Spleen (tissue), 11 donors: ENCODE results near the gene GPATCH1. TPM values are rescaled to one million over a fixed set of nuclear protein-coding genes. Genes with fewer than 3 reads are reported as not detected.

Source experiments
- DNase-seq: peaks from one replicate; pipeline ENCODE4 v3.0.0-alpha.2; 2020
- H3K27ac ChIP-seq, 8 donors: fragments of 200-600 bp; sonication (generic) in 7 of 8; 1 replicate in 4 of 8; 2 replicates in 4 of 8; pipeline versions ENCODE4 v1.5.0 to v1.8.0; 2016 to 2021; ENCODE audit warnings: inconsistent platforms in 4 of 8, mild to moderate bottlenecking in 4 of 8, moderate library complexity in 1 of 8
- H3K27me3 ChIP-seq, 7 donors: fragments of 200-600 bp; sonication (generic) in 6 of 7; replicated peaks in 1 of 7; 1 replicate in 4 of 7; 2 replicates in 3 of 7; pipeline versions ENCODE4 v1.5.0 to v1.8.0; 2016 to 2021; ENCODE audit warnings: inconsistent platforms in 3 of 7, mild to moderate bottlenecking in 1 of 7
- H3K36me3 ChIP-seq, 6 donors: fragments of 200-600 bp; sonication (generic) in 5 of 6; 1 replicate in 4 of 6; 2 replicates in 2 of 6; pipeline versions ENCODE4 v1.5.0 to v1.8.0; 2016 to 2021; ENCODE audit warnings: inconsistent platforms in 2 of 6
- H3K4me1 ChIP-seq, 6 donors: fragments of 200-600 bp; sonication (generic) in 5 of 6; 1 replicate in 3 of 6; 2 replicates in 3 of 6; pipeline versions ENCODE4 v1.5.0 to v1.8.0; 2016 to 2021; ENCODE audit warnings: inconsistent platforms in 3 of 6
- H3K4me3 ChIP-seq, 8 donors: fragments of 200-600 bp; sonication (generic) in 7 of 8; 1 replicate in 4 of 8; 2 replicates in 4 of 8; pipeline versions ENCODE4 v1.5.0 to v1.8.0; 2016 to 2021; ENCODE audit warnings: inconsistent platforms in 4 of 8, mild to moderate bottlenecking in 4 of 8, moderate library complexity in 2 of 8
- H3K9me3 ChIP-seq, 8 donors: fragments of 200-600 bp; sonication (generic) in 7 of 8; 1 replicate in 4 of 8; 2 replicates in 4 of 8; pipeline versions ENCODE4 v1.5.0 to v1.8.0; 2016 to 2021; ENCODE audit warnings: inconsistent platforms in 4 of 8
- POLR2A ChIP-seq, 3 donors: fragments of 450-650 bp; IDR thresholded peaks; one replicate each; pipeline ENCODE4 v1.5.1; 2017; ENCODE audit warnings: antibody characterized with exemption in 3 of 3, mild to moderate bottlenecking in 1 of 3
- POLR2AphosphoS5 ChIP-seq, 3 donors: sonication (generic); formaldehyde crosslinking; IDR thresholded peaks; one replicate each; pipeline ENCODE4 v1.5.1; 2017; ENCODE audit warnings: antibody characterized with exemption in 3 of 3
- WGBS, 5 donors: extraction: QIAGEN DNeasy Blood & Tissue Kit in 3 of 5; methylation state at CpG; one replicate each; pipeline versions ENCODE4 v1.1.5 to v1.1.7; 2013 to 2018; 5-methylcytosine and 5-hydroxymethylcytosine counted together
- intact Hi-C: fragments of 100-400 bp; cut with DNase I; formaldehyde crosslinking; loops from one replicate; pipeline ENCODE4 v1.15.0; 2023; ENCODE audit warnings: low total_unique reads
- polyA plus RNA-seq, 3 donors: library from polyadenylated mRNA; stranded (reverse); fragments of 200-250 nt; gene quantifications; one replicate each; pipeline ENCODE4 v1.2.1, GENCODE V29; 2013
- total RNA-seq, 7 donors: library from RNA; depleted of rRNA in 3 of 7; stranded (reverse); fragments of >200 nt in 3 of 7; fragmentation: NEBNext Ultra II Directional in 4 of 7; extraction: Animal tissue kit (Norgen Biotek cat#: 25700) in 4 of 7; gene quantifications; one replicate each; pipeline versions ENCODE4 v1.1.0 to v1.2.1, GENCODE V29; 2016 to 2021
- TF ChIP-seq, protein P1 (sequence below), 11 experiments: fragments of 200-600 bp in 7 of 11; fragments of 450-650 bp in 4 of 11; sonication (generic) in 4 of 11; IDR thresholded peaks in 8 of 11; conservative IDR thresholded peaks in 3 of 11; 1 replicate in 7 of 11; 2 replicates in 4 of 11; pipeline versions ENCODE4 v1.4.0 to v1.8.0; 2016 to 2021; ENCODE audit warnings: antibody characterized with exemption in 11 of 11, inconsistent platforms in 4 of 11, mild to moderate bottlenecking in 1 of 11
- donor health status: healthy with polysubstance abuse.
- donor health status: DM: no; HTN: no; CAD: no; lungs with moderate emphysema.
- donor health status: DM: no; HTN: no; CAD: no.
- donor health status: Bipolar disorder and iron deficiency.
- donor health status: healthy.
- donor health status: DM: no; HTN: no; CAD: no.
- donor health status: DM: yes; HTN: yes; CAD: no.

Gene GPATCH1
- total and polyA plus RNA-seq, 10 donors: 3.9 to 12.7 (median 9.4) TPM

DNA sequence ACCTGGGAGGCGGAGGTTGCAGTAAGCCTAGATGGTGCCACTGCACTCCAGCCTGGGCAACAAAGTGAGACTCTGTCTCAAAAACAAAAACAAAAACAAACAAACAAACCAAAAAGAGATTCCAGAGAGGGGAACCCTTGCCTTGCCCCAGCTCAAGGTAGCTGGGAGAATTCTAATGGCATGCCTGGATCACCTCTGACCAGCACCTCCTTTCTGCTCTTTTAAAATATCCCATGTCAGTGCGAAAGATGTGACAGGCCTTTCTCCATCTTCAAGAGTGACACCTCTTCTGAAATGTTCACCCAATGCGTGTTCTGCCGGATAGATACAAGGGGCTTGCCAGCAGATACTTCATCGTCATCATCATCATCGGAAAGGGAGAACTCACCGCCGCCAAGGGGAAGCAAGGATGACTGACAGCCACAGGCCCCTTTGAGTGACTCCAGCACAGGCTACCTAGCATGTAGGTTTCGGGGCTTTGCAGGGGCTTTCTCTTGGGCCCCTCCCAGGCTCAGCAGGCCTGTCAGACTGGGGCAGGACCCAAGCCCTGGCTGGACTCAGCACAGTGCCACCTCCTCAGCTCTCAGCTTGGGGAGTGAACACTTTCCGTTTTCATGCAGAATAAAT lies 94.3 kb downstream of the GPATCH1 start:
- H3K27me3 ChIP-seq: no peaks in the 10 kb centered on the region
- peak overlapping the region in 1 of 8 donors; percentile 97 for H3K27ac ChIP-seq
- H3K4me1 ChIP-seq: peaks cover 12 to 57% (median 39%) of the 10 kb centered on the region in 6 donors
- no peaks in the 10 kb centered on the region for H3K9me3 ChIP-seq
- H3K4me3 ChIP-seq: peak overlapping the region in 3 of 8 donors; percentile 78 to 97 (median 92)
- H3K36me3 ChIP-seq: no peaks in the 10 kb centered on the region
- intact Hi-C loops: no loop called here
- peak; percentile 76 for DNase-seq
- TF ChIP-seq POLR2AphosphoS5 (IDR thresholded peaks at IDR 0.05) (no peak), POLR2A (IDR thresholded peaks at IDR 0.05) (no peak)
- TF ChIP-seq, protein P1, sequence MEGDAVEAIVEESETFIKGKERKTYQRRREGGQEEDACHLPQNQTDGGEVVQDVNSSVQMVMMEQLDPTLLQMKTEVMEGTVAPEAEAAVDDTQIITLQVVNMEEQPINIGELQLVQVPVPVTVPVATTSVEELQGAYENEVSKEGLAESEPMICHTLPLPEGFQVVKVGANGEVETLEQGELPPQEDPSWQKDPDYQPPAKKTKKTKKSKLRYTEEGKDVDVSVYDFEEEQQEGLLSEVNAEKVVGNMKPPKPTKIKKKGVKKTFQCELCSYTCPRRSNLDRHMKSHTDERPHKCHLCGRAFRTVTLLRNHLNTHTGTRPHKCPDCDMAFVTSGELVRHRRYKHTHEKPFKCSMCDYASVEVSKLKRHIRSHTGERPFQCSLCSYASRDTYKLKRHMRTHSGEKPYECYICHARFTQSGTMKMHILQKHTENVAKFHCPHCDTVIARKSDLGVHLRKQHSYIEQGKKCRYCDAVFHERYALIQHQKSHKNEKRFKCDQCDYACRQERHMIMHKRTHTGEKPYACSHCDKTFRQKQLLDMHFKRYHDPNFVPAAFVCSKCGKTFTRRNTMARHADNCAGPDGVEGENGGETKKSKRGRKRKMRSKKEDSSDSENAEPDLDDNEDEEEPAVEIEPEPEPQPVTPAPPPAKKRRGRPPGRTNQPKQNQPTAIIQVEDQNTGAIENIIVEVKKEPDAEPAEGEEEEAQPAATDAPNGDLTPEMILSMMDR (IDR thresholded peaks at IDR 0.05 in 8 of 11, conservative IDR thresholded peaks at IDR 0.05 in 3 of 11): no peak
- WGBS, 5 donors: 86 to 97% (median 91%) methylated on average over 9 to 10 of the region's 10 CpGs

DNA sequence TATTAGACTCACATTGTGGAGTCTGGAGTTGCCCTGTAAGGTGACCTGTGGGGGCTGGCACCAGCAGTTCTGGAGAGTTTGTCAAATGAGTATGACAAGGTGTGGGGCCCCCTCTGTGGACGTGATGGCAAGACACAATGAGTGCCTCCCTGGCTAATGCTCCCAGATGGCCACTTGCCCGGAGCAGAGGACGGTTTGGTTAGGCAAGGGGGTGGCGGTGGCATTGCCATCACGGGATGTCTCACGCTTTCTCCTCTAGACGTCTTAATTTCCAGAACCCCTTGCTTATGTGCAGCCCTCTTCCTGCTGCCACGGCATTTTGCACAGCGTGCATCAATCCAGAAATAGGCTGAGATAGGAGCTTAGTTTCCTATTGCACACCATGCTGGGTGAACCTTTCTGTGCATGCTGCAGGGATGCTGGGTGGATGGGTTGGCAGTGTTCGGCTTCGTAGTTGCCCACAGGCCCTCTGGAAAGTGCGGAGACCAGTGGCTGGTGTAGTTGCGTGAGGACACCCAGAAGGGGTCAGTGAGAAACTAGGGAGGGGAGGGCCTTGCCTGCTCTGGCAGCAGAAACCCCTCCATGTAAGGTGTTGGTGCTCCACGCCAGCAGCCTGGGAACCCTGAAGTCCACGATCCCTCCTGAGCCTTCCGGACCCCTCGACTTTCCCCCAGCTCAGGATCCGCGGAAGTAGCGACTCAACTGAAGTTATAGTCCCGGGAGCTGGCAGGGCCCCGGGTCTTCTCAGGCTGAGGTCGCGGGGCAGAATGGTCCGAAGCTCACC lies 95.1 kb downstream of the GPATCH1 start:
- H3K36me3 ChIP-seq: no peaks in the 10 kb centered on the region
- H3K9me3 ChIP-seq: no peaks in the 10 kb centered on the region
- H3K27ac ChIP-seq: peak overlapping the region; percentile 91 to 98 (median 96)
- intact Hi-C loops: no loop called here
- TF ChIP-seq POLR2A (IDR thresholded peaks at IDR 0.05): no peak
- TF ChIP-seq, protein P1 (IDR thresholded peaks at IDR 0.05 in 8 of 11, conservative IDR thresholded peaks at IDR 0.05 in 3 of 11): no peak
- no peak for TF ChIP-seq POLR2AphosphoS5 (IDR thresholded peaks at IDR 0.05)
- WGBS, 5 donors: 12 to 28% (median 13%) methylated on average over 11 to 25 of the region's 25 CpGs
- H3K27me3 ChIP-seq: no peaks in the 10 kb centered on the region
- peaks cover 12 to 57% (median 39%) of the 10 kb centered on the region in 6 donors for H3K4me1 ChIP-seq
- peak; percentile 82 for DNase-seq
- peak overlapping the region; percentile 66 to 97 (median 82) for H3K4me3 ChIP-seq

DNA sequence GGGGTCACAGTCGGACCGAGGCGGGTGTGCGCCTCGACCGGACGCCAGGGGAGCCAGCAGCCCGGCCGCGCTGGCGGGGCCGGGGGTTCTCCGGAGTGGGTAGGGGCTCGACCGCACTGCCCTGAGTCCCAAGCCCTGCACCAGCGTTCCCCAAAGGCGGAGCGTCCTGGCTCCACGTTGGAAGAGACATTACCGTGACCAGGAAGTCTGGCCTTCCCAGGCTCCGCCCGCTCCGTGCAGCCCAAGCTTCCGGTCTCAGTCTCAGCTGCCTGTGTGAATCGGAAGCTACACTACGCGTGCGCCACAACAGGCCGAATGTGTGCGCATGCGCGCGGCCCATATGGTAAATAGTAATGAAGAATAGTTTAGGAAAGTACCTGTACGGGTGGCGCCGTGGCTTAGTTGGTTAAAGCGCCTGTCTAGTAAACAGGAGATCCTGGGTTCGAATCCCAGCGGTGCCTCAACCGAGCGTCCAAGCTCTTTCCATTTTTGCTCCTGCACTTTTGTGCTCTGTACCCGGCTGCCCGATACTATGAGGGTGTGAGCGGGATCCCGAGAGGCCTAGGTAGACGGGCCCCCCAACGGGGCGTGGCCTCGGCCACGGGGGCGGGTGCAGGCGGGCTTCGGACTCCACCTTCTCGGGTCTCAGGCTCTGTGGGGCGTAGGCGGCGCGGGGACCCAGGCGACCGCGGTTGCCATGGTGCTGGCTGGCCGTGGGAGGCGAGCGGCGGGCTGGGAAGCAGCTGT lies 95.9 kb downstream of the GPATCH1 start:
- peak in 2 of 3 donors; percentile 56 to 73 for TF ChIP-seq POLR2A (IDR thresholded peaks at IDR 0.05)
- TF ChIP-seq, protein P1 (IDR thresholded peaks at IDR 0.05 in 8 of 11, conservative IDR thresholded peaks at IDR 0.05 in 3 of 11): peak in 3 of 11 experiments; percentile 5 to 40 (median 26)
- peak; percentile 92 to 96 (median 95) for TF ChIP-seq POLR2AphosphoS5 (IDR thresholded peaks at IDR 0.05)
- no peaks in the 10 kb centered on the region for H3K36me3 ChIP-seq
- H3K9me3 ChIP-seq: no peaks in the 10 kb centered on the region
- peak overlapping the region; percentile 66 to 97 (median 82) for H3K4me3 ChIP-seq
- H3K27me3 ChIP-seq: no peaks in the 10 kb centered on the region
- WGBS, 5 donors: 0% methylated on average over 43 to 65 of the region's 65 CpGs
- peak; percentile 98 for DNase-seq
- peaks cover 12 to 57% (median 39%) of the 10 kb centered on the region in 6 donors for H3K4me1 ChIP-seq
- H3K27ac ChIP-seq: peak overlapping the region; percentile 91 to 98 (median 96)
- intact Hi-C loops: no loop called here
